GM12878 (cell line): Measurements from ENCODE around the gene GTF2IRD1. TPM values are rescaled to one million over a fixed set of nuclear protein-coding genes. Genes with fewer than 3 reads are reported as not detected.

Experiments used
- ATAC-seq: fragments of 200-7000 bp; cut with Tn5 transposase; 3 replicates; pipeline ENCODE4 v1.9.1; 2020; ENCODE audit warnings: mild to moderate bottlenecking, moderate library complexity
- BruUV-seq: library from RNA; stranded (reverse); fragments of 400-500 nt; replicated peaks from 2 replicates; lab custom pipeline; 2021; lab: Mats Ljungman, UMichigan
- CTCF ChIA-PET: fragments of 300-600 bp; sonication (Branson Sonifier 250); formaldehyde crosslinking; extraction: SDS; loops from one replicate; lab custom pipeline; 2021; ENCODE audit warnings: inconsistent platforms; lab: Yijun Ruan, JAX
- POLR2A ChIA-PET: fragments of 350-600 bp; formaldehyde crosslinking; extraction: SDS; loops from one replicate; lab custom pipeline; 2021; ENCODE audit warnings: inconsistent platforms; lab: Charles Lee
- RAD21 ChIA-PET: fragments of 300-600 bp; sonication (Branson Sonifier 250); formaldehyde crosslinking; loops from one replicate; lab custom pipeline; 2023; ENCODE audit warnings: antibody characterized with exemption; ENCODE audit not compliant: unreplicated experiment; lab: Charles Lee
- SMC1A ChIA-PET: fragments of 300-600 bp; sonication (Branson Sonifier 250); formaldehyde crosslinking; loops from one replicate; lab custom pipeline; 2023; ENCODE audit not compliant: unreplicated experiment, uncharacterized antibody; lab: Charles Lee
- DNase-seq: peaks from one replicate; pipeline ENCODE4 v3.0.0-alpha.2; 2011; ENCODE audit warnings: low read depth, low spot score
- FAIRE-seq: peaks from 3 replicates; lab custom pipeline; 2011; peaks lifted over from hg19 to GRCh38; lab: Jason Lieb, UNC
- H2AFZ ChIP-seq: 2 replicates; pipeline ENCODE4 v1.6.0; 2011; ENCODE audit warnings: low read depth, low read length, control low read depth; ENCODE audit not compliant: control insufficient read depth
- H3K27ac ChIP-seq: 2 replicates; pipeline ENCODE4 v1.5.1; 2011; ENCODE audit warnings: control low read depth; ENCODE audit not compliant: control insufficient read depth, insufficient read depth
- H3K27me3 ChIP-seq, 2 experiments: replicated peaks in 1 of 2; 2 replicates each; pipeline versions ENCODE4 v1.6.0 to v1.6.1; 2011; ENCODE audit warnings: low read length in 1 of 2; ENCODE audit not compliant: control insufficient read depth in 2 of 2, insufficient read depth in 2 of 2
- H3K36me3 ChIP-seq, 2 experiments: 2 replicates each; pipeline ENCODE4 v1.5.1; 2011; ENCODE audit warnings: low read length in 1 of 2; ENCODE audit not compliant: control insufficient read depth in 2 of 2, insufficient read depth in 2 of 2
- H3K4me1 ChIP-seq: 2 replicates; pipeline ENCODE4 v1.6.1; 2011; ENCODE audit warnings: mild to moderate bottlenecking, low read length, moderate library complexity, mixed read lengths; ENCODE audit not compliant: control insufficient read depth, insufficient read depth
- H3K4me2 ChIP-seq: 2 replicates; pipeline ENCODE4 v1.6.0; 2011; ENCODE audit warnings: control low read depth; ENCODE audit not compliant: control insufficient read depth, insufficient read depth
- H3K4me3 ChIP-seq: fragments of 200-600 bp; sonication (generic); 2 replicates; pipeline ENCODE4 v1.5.1; 2016
- H3K79me2 ChIP-seq: 2 replicates; pipeline ENCODE4 v1.6.0; 2011; ENCODE audit warnings: low read length; ENCODE audit not compliant: control insufficient read depth, insufficient read depth
- H3K9ac ChIP-seq: 2 replicates; pipeline ENCODE4 v1.8.0; 2011; ENCODE audit warnings: low read length, control low read depth, mixed read lengths; ENCODE audit not compliant: control insufficient read depth, insufficient read depth
- H3K9me3 ChIP-seq: replicated peaks from 3 replicates; pipeline ENCODE4 v1.5.1; 2011; ENCODE audit warnings: mild to moderate bottlenecking, low read length; ENCODE audit not compliant: control insufficient read depth, insufficient read depth
- H4K20me1 ChIP-seq: 2 replicates; pipeline ENCODE4 v1.6.0; 2011; ENCODE audit not compliant: control insufficient read depth, insufficient read depth
- BCL11A ChIP-seq: IDR thresholded peaks from 2 replicates; pipeline ENCODE4 v1.6.1; 2011; ENCODE audit warnings: low read depth, low read length
- CBX3 ChIP-seq: fragments of 200-600 bp; sonication (generic); IDR thresholded peaks from 2 replicates; pipeline ENCODE4 v1.6.1; 2016; ENCODE audit warnings: low read depth, borderline replicate concordance
- CHD4 ChIP-seq: fragments of 200-600 bp; sonication (generic); IDR thresholded peaks from 2 replicates; pipeline ENCODE4 v1.6.1; 2016; ENCODE audit warnings: mild to moderate bottlenecking
- E4F1 ChIP-seq: fragments of 450-650 bp; IDR thresholded peaks from 2 replicates; pipeline ENCODE4 v1.6.1; 2018; ENCODE audit warnings: borderline replicate concordance, mild to moderate bottlenecking; ENCODE audit not compliant: partially characterized antibody
- HDAC2 ChIP-seq: fragments of 200-600 bp; sonication (generic); IDR thresholded peaks from 2 replicates; pipeline ENCODE4 v1.6.1; 2017
- HDAC6 ChIP-seq: fragments of 200-600 bp; sonication (generic); IDR thresholded peaks from one replicate; pipeline ENCODE4 v1.8.0; 2017; ENCODE audit warnings: antibody characterized with exemption; ENCODE audit not compliant: unreplicated experiment
- HDGF ChIP-seq: fragments of 450-650 bp; IDR thresholded peaks from 2 replicates; pipeline ENCODE4 v1.6.1; 2016; ENCODE audit warnings: antibody characterized with exemption
- HSF1 ChIP-seq: fragments of 150-350 bp; IDR thresholded peaks from 2 replicates; pipeline ENCODE4 v1.6.1; 2014; ENCODE audit warnings: mild to moderate bottlenecking, low read depth, low read length
- IRF4 ChIP-seq: IDR thresholded peaks from 2 replicates; pipeline ENCODE4 v1.6.1; 2011; ENCODE audit warnings: low read depth, low read length
- NFXL1 ChIP-seq: fragments of 450-650 bp; IDR thresholded peaks from 2 replicates; pipeline ENCODE4 v1.6.1; 2017; ENCODE audit warnings: antibody characterized with exemption, mild to moderate bottlenecking, borderline replicate concordance
- NKRF ChIP-seq: fragments of 450-650 bp; conservative IDR thresholded peaks from 2 replicates; pipeline ENCODE4 v1.6.1; 2017; ENCODE audit warnings: mild to moderate bottlenecking, moderate library complexity
- SMAD5 ChIP-seq: IDR thresholded peaks from 2 replicates; pipeline ENCODE4 v1.6.1; 2016; ENCODE audit warnings: antibody characterized with exemption, low read depth
- SP1 ChIP-seq: IDR thresholded peaks from one replicate; pipeline ENCODE4 v1.6.1; 2011; ENCODE audit warnings: low read depth, low read length
- TCF3 ChIP-seq: IDR thresholded peaks from 2 replicates; pipeline ENCODE4 v1.6.1; 2012; ENCODE audit warnings: low read depth, mild to moderate bottlenecking, low read length, borderline replicate concordance; ENCODE audit not compliant: insufficient read depth
- WGBS: methylation state at CpG from one replicate; pipeline ENCODE4 v1.1.6; 2016; ENCODE audit warnings: low lambda C conversion rate; ENCODE audit not compliant: insufficient replicate concordance, insufficient coverage; ENCODE audit errors: missing lambda C conversion rate; 5-methylcytosine and 5-hydroxymethylcytosine counted together
- in situ Hi-C: fragments of 300-500 bp; cut with MboI; formaldehyde crosslinking; loops from 9 replicates; pipeline ENCODE4 v1.14.3; 2018; ENCODE audit warnings: mixed read lengths
- intact Hi-C: fragments of 100-400 bp; cut with micrococcal nuclease; formaldehyde crosslinking; loops from one replicate; pipeline ENCODE4 v1.14.2; 2022; ENCODE audit not compliant: unreplicated experiment
- polyA plus RNA-seq, 11 experiments: library from polyadenylated mRNA; depleted of rRNA in 4 of 11; unstranded in 6 of 11; stranded (reverse) in 5 of 11; fragments of >200 nt; fragmentation: Nextera tagmentation in 4 of 11; fragmentation: Illumina TruSeq in 1 of 11; extraction: Ambion mirVana in 4 of 11; extraction: Trizol in 1 of 11; gene quantifications; 1 replicate in 1 of 11; 2 replicates in 10 of 11; pipeline versions ENCODE4 v1.2.1 to v1.2.3, GENCODE V29; 2011 to 2016; ENCODE audit warnings: inconsistent platforms in 2 of 11, missing spikeins in 2 of 11, low read depth in 1 of 11
- total RNA-seq, 4 experiments: library from RNA; depleted of rRNA in 3 of 4; stranded (reverse); fragments of >200 nt in 3 of 4; fragmentation: Illumina TruSeq in 1 of 4; extraction: Trizol in 1 of 4; gene quantifications; 2 replicates each; pipeline versions ENCODE4 v1.2.1 to v1.2.3, GENCODE V29; 2013 to 2021

GTF2IRD1 gene
- total and polyA plus RNA-seq, 10 of the 15 experiments (the other 5 are each of a cell fraction or from before 2014, with no cell fraction given) = 0.48 to 3.0 (median 1.3) TPM

- no peaks in the 10 kb centered on the region for H3K4me1 ChIP-seq
- peaks cover 1 to 18% of the 10 kb centered on the region in 2 experiments; a peak in 3 of 4 replicates for H3K36me3 ChIP-seq
- WGBS = over 99% methylated on average over 19 of the region's 20 CpGs
- no peak overlapping the region for H3K4me3 ChIP-seq
- DNase-seq (no peak), ATAC-seq (no peak), FAIRE-seq (no peak)
- RAD21 ChIA-PET = interaction anchor here (1.5 kb wide), 1 partner anchor 199 kb away, joined by 4 read pairs; no protein-coding TSS in a partner anchor
- H3K27me3 ChIP-seq = no peaks in the 10 kb centered on the region
- intact Hi-C loops (no loop called here), in situ Hi-C loops (no loop called here)
- no peak overlapping the region for H3K4me2 ChIP-seq
- no peak overlapping the region for H3K27ac ChIP-seq
- SMC1A ChIA-PET = interaction anchor here (1.2 kb wide), 1 partner anchor 200 kb away, joined by 4 read pairs; no protein-coding TSS in a partner anchor
- POLR2A ChIA-PET = no interaction called here
- H3K9ac ChIP-seq = no peak overlapping the region
- no peaks in the 10 kb centered on the region for H3K9me3 ChIP-seq
- BruUV-seq = no TSS peak
- CTCF ChIA-PET = interaction anchor here (1.2 to 4.5 kb wide), 4 partner anchors 12 to 227 kb away, joined by 3 to 19 read pairs (median 4); no protein-coding TSS in a partner anchor
- TF ChIP-seq CHD4 (no peak), BCL11A (no peak), NKRF (no peak), IRF4 (no peak), SP1 (no peak), HSF1 (no peak), E4F1 (no peak), HDAC2 (no peak), CBX3 (no peak), HDGF (no peak), HDAC6 (no peak), TCF3 (no peak), SMAD5 (no peak), NFXL1 (no peak)
- H2AFZ ChIP-seq = no peak overlapping the region
- no peaks in the 10 kb centered on the region for H3K79me2 ChIP-seq
- no peaks in the 10 kb centered on the region for H4K20me1 ChIP-seq
These were observed 47.7 kb upstream of the GTF2IRD1 start for GRCh38 chr7:74405899-74406512.
